SJCRH30 (cell line): Measurements from ENCODE around the gene BTC. TPM values are rescaled to one million over a fixed set of nuclear protein-coding genes. Genes with fewer than 3 reads are reported as not detected.
"Not testable (repeated sequence)": the region's sequence is repeated elsewhere in the genome, so short reads cannot be mapped to it uniquely, and the experiment has no call there.

Experiments used
- DNase-seq, 2 experiments: peaks; one replicate each; pipeline ENCODE4 v3.0.0-alpha.2; 2015 to 2020
- H3K27ac ChIP-seq: fragments of 250-450 bp; sonication (Bioruptor Pico); 2 replicates; pipeline ENCODE4 v1.5.1; 2020; ENCODE audit warnings: mild to moderate bottlenecking, moderate library complexity
- H3K27me3 ChIP-seq: fragments of 250-450 bp; sonication (Bioruptor Pico); 2 replicates; pipeline ENCODE4 v1.5.1; 2020; ENCODE audit warnings: mild to moderate bottlenecking, moderate library complexity
- H3K36me3 ChIP-seq: fragments of 250-450 bp; sonication (Bioruptor Pico); 2 replicates; pipeline ENCODE4 v1.5.1; 2020; ENCODE audit warnings: mild to moderate bottlenecking, moderate library complexity
- H3K4me1 ChIP-seq: fragments of 250-450 bp; sonication (Bioruptor Pico); 2 replicates; pipeline ENCODE4 v1.5.1; 2020; ENCODE audit warnings: mild to moderate bottlenecking, moderate library complexity
- H3K4me3 ChIP-seq: fragments of 250-450 bp; sonication (Bioruptor Pico); 2 replicates; pipeline ENCODE4 v1.5.1; 2020; ENCODE audit warnings: mild to moderate bottlenecking, moderate library complexity
- H3K9me3 ChIP-seq: fragments of 250-450 bp; sonication (Bioruptor Pico); replicated peaks from 2 replicates; pipeline ENCODE4 v1.5.1; 2020; ENCODE audit warnings: mild to moderate bottlenecking, moderate library complexity
- total RNA-seq: library from RNA; depleted of rRNA; stranded (reverse); fragments of >200 nt; shearing (Covaris generic); gene quantifications from 2 replicates; pipeline ENCODE4 v1.2.3, GENCODE V29; 2014; rRNA removed

The BTC gene
- total RNA-seq, 1 experiment from 2014 or later = 0.26 TPM

GRCh38 chr4:74734995-74735394, 59.3 kb downstream of the BTC start:
- H3K4me3 ChIP-seq = no peak overlapping the region
- H3K27me3 ChIP-seq = no peaks in the 10 kb centered on the region
- no peak overlapping the region for H3K27ac ChIP-seq
- H3K36me3 ChIP-seq = no peaks in the 10 kb centered on the region
- no peaks in the 10 kb centered on the region for H3K4me1 ChIP-seq
- no peaks in the 10 kb centered on the region for H3K9me3 ChIP-seq
- no peak for DNase-seq

GRCh38 chr4:74733756-74734155, 60.6 kb downstream of the BTC start:
- no peak for DNase-seq
- no peaks in the 10 kb centered on the region for H3K9me3 ChIP-seq

GRCh38 chr4:74724979-74725378, 69.3 kb downstream of the BTC start:
- Histone ChIP-seq H3K4me3 (no peak overlapping the region), H3K27me3 (no peaks in the 10 kb centered on the region), H3K36me3 (no peaks in the 10 kb centered on the region), H3K27ac (no peak overlapping the region), H3K9me3 (no peaks in the 10 kb centered on the region), H3K4me1 (no peaks in the 10 kb centered on the region)
- DNase-seq = no peak

More at GRCh38 chr4:74733756-74734155, 60.6 kb downstream of the BTC start:
- no peak overlapping the region for H3K4me3 ChIP-seq
- H3K4me1 ChIP-seq = no peaks in the 10 kb centered on the region
- no peak overlapping the region for H3K27ac ChIP-seq
- H3K36me3 ChIP-seq = no peaks in the 10 kb centered on the region
- no peaks in the 10 kb centered on the region for H3K27me3 ChIP-seq

GRCh38 chr4:74716436-74716765, 77.9 kb downstream of the BTC start:
- Histone ChIP-seq H3K4me1 (no peaks in the 10 kb centered on the region; the same call in 1 of the 2 replicates), H3K27ac (no peak overlapping the region), H3K27me3 (no peaks in the 10 kb centered on the region), H3K36me3 (no peaks in the 10 kb centered on the region), H3K4me3 (no peak overlapping the region), H3K9me3 (0 out of 2 replicates have a peak, but pooled peaks cover 2% of the 10 kb centered on the region)
- no peak for DNase-seq

- no peaks in the 10 kb centered on the region for H3K27me3 ChIP-seq
- DNase-seq = no peak
Observed at GRCh38 chr4:74715706-74716435, 78.5 kb downstream of the BTC start.

GRCh38 chr4:74714611-74715130, 79.7 kb downstream of the BTC start:
- Histone ChIP-seq H3K4me3 (no peak overlapping the region), H3K27me3 (no peaks in the 10 kb centered on the region), H3K27ac (no peak overlapping the region), H3K36me3 (no peaks in the 10 kb centered on the region), H3K4me1 (no peaks in the 10 kb centered on the region; the same call in 1 of the 2 replicates), H3K9me3 (0 out of 2 replicates have a peak, but pooled peaks cover 2% of the 10 kb centered on the region)
- DNase-seq = no peak

More at GRCh38 chr4:74715706-74716435, 78.5 kb downstream of the BTC start:
- no peaks in the 10 kb centered on the region for H3K36me3 ChIP-seq
- no peaks in the 10 kb centered on the region; the same call in 1 of the 2 replicates for H3K4me1 ChIP-seq
- H3K9me3 ChIP-seq = 0 out of 2 replicates have a peak, but pooled peaks cover 2% of the 10 kb centered on the region
- H3K4me3 ChIP-seq = no peak overlapping the region
- no peak overlapping the region for H3K27ac ChIP-seq

- DNase-seq, H3K36me3 ChIP-seq, H3K27ac ChIP-seq, H3K27me3 ChIP-seq, H3K4me1 ChIP-seq, H3K4me3 ChIP-seq, H3K9me3 ChIP-seq: not testable (repeated sequence)
Observed at GRCh38 chr4:74708135-74708534, 86.2 kb downstream of the BTC start.

Other genes with a start within 250 kb of the BTC start
- 119 and 128 TPM in 2 replicates for gene PARM1, start 138.6 kb upstream of the BTC start, total RNA-seq